Stimulated activated CD8-positive, alpha-beta memory T cell treated with anti-CD3 and anti-CD28 coated beads, Interleukin-7, amount 100 ng/mL, for 24 hours (primary cell): ENCODE results near the gene CFAP299.
"Not testable (repeated sequence)": the region's sequence is repeated elsewhere in the genome, so short reads cannot be mapped to it uniquely, and the experiment has no call there.

Experiments
- DNase-seq: peaks from one replicate; pipeline ENCODE4 v3.0.0-alpha.2; 2020; ENCODE audit warnings: low read depth

CFAP299 gene

GRCh38 chr4:80610845-80611677, 275.5 kb downstream of the CFAP299 start:
- no peak for DNase-seq

- no peak for DNase-seq
Measured at GRCh38 chr4:80611678-80611979, 276.1 kb downstream of the CFAP299 start.

GRCh38 chr4:80613470-80613869, 277.9 kb downstream of the CFAP299 start:
- DNase-seq, result no peak

GRCh38 chr4:80614319-80614718, 278.8 kb downstream of the CFAP299 start:
- DNase-seq, result no peak

DNA sequence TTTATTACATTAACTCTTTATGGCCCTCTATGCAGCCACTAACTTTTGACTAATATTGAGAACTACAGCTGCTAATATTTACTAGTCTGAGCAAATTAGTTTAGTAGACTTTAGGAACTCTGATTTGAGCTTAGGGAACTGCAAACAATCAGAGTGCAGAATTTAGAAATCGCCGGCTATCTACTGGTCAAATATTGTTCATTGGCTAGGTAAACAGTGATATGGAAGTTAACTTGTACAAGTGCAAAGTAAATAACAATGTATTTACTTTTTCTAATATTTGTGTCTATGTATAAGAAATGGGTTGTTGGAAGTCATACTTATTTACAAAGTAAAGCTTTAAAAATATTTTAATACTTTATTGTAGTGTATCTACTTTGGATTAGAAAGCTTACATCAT, 279.6 kb downstream of the CFAP299 start:
- DNase-seq, result no peak

- no peak for DNase-seq
Measured at GRCh38 chr4:80619070-80619674, 283.6 kb downstream of the CFAP299 start.

DNA sequence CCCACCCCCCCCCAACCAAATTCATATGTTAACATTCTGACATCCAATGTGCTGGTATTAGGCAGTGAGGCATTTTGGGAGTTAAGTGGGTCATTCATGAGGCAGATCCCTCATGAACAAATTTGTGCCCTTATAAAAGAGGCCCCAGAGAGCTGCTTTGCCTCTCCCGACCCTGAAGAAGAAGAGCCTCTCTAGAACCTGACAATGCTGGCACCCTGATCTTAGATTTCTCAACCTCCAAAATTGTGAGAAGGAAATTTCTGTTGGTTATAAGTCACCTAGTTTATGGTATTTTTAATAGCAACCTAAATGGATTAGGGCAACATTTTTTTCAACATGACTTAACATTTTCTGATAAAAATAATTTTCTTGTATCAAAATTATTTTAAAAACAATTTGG, 296.3 kb downstream of the CFAP299 start:
- no peak for DNase-seq

DNA sequence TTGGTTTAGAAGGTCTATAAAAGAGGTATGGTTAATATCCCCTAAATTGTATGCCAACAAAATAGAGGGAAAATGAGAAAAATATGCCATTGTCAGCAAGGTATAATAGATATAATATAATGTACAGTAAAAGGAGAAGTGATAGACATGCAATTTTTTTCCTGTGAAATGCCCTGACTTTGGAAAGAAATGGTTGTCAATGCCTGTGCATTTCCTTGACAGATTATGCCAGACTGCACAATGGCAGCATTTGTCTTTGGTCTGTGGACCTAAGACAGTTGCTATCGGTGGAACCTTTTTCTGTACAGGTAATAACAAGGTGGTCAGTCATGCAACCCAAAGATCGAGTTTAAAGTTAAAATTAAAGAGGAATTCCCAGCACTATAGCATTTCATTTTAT, 301.7 kb downstream of the CFAP299 start:
- DNase-seq, result no peak

GRCh38 chr4:80646061-80646460, 310.5 kb downstream of the CFAP299 start:
- DNase-seq, result no peak

GRCh38 chr4:80655662-80656061, 320.1 kb downstream of the CFAP299 start:
- no peak for DNase-seq

DNA sequence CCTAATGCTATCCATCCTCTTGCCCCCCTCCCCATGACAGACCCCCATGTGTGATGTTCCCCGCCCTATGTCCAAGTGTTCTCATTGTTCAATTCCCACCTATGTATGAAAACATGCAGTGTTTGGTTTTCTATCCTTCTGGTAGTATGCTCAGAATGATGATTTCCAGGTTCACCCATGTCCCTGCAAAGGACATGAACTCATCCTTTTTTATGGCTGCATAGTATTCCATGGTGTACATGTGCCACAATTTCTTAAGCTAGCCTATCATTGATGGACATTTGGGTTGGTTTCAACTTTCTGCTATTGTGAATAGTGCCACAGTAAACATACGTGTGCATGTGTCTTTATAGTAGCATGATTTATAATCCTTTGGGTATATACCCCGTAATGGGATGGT, 334.6 kb downstream of the CFAP299 start:
- DNase-seq, result not testable (repeated sequence)

DNA sequence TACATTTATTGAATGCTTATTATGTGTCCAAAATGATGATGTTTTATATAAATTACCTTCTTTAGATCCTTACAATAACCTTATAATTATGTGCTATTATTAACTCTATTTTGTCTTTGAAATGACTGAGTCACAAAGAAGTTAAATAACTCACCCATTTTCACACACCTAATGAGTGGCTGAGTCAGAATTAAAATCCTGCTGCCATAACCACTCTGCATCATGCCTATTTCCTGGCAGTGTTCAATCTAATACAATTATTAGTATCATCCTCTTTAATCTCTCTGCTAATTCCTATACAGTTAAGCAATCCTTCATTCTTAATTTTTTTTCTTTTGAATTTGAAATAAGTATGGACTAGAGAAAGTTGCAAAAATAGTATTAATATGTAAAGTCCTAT, 342.9 kb downstream of the CFAP299 start:
- no peak for DNase-seq

DNA sequence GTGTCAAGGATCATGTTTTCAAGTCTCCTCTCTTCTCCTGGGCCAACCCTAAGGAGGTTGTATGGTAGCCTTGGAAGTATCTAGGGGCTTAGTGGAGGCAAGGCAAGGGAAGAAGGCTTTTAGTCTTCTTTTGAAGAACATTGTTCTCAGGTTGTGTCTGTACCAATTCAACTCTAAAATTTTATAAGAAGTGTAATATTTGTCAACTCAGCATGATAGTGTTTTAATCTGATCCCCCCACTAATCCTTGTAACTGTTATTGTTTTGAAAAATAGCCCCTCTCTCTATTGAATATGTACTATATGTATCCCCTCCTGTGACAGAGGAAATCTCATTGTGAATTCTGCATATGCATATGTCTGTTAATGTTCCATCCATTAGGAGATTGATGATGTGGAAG, 345.4 kb downstream of the CFAP299 start:
- no peak for DNase-seq

- no peak for DNase-seq
Measured at GRCh38 chr4:80685214-80685613, 349.7 kb downstream of the CFAP299 start.

DNA sequence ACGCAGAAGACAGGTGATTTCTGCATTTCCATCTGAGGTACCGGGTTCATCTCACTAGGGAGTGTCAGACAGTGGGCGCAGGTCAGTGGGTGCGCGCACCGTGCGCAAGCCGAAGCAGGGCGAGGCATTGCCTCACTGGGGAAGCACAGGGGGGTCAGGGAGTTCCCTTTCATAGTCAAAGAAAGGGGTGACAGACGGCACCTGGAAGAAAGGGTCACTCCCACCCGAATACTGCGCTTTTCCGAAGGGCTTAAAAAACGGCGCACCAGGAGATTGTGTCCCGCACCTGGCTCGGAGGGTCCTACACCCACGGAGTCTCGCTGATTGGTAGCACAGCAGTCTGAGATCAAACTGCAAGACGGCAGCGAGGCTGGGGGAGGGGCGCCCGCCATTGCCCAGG, 352.2 kb downstream of the CFAP299 start:
- DNase-seq, result not testable (repeated sequence)

DNA sequence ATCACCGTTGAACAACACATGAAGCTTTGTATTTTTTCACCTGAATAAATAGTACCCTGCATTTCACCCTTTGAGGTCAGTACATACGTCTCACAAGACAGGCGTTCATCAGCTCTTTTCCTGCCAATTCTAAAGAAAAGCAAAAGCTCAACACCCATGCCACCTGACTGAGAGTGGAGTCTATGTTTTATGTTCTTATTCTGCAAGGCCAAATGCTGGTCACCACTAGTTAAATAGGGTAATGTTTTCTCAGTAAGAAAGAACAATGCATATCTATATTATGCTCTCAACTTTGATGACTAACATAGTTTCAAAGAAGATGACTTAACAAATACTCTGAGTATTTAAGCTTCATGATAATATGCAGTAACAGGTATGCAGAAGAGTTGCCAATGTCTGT, 358.6 kb downstream of the CFAP299 start:
- no peak for DNase-seq

DNA sequence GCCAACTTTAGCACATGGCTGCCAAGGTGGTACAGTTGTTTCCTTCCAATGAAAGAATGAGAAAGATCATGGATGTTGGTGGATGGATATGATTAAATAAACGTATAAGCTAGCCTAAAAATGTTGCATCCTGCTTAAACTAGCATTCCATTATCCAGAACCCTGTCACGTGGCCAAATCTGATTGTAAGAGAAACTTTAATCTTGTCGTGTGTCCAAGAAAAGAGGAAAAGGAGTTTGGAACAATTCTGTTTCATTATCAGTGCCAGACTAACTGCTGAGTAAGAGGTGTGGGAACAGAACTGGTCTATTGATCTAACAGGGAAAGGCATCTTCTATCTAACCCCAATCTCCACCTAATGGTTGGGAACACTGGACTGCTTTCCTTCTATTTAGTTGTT, 369.8 kb downstream of the CFAP299 start:
- no peak for DNase-seq

GRCh38 chr4:80709082-80709869, 373.7 kb downstream of the CFAP299 start:
- DNase-seq, result no peak

DNA sequence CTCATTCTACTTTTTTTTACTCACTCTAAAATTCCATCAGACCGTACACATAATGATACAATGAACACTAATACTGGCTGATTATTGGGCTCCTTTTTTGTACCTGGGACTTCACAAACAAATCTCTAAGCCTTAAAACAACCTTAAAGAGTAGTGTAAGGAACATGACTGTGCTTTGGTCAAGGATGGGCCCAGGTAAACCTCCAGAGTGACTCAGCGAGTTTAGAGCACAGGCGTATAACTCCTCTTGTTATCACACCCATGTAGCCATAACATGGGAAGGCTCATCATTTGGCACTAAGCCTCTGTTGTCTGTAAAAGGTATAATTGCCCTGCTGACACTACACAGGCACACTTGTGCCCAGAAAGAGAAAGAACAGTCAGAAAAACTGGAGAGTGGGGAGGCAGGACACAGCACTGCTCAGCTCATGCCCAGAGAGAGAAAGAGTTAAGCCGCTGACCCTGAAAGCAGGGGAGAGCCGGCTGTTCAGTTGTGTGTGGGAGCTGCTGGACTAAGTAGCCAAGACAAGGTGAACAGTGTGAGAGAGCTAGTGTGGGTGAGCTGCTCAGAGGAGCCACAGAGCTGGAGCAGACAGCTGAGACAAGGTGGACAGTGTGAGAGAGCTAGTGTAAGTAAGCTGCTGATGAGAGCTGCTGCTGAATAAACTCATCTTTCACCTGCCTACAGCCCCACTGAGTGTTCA, 375.4 kb downstream of the CFAP299 start:
- DNase-seq, result no peak

DNA sequence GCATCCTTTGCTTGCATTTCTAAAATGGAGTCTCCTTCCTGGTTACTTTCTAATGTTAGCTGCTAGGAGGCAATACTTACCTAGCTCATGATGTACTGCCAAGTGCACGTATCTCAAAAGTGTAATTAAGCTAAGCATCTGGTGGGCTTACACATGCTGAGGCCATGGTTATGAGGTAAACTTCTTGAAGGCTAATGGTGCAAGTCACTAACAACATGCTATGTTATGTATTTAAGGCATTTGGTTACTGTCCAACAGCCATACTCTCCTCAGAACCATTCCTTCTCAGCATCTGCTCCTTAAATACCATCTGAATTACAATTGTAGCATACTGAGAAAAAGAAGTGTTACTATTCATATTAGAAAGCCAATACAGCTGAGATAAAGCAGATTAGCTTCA, 376.4 kb downstream of the CFAP299 start:
- DNase-seq, result no peak

DNA sequence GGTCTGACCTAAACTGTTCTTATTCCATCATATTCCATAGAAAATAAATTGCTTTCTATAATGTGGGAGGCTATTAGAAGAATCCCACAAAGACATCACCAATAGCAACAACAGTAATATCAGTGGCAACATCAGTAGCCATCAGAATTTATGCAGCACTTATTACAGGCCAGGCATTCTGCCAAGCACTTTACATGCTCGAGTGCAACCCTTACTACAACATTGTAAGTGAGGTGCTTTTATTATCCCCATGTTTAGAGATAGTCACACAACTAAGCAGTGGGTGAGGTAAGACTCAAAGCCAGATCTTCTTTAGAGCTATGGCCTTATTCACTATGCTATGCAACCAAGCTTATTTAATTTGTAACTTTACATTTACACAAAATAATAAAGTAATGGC, 377.9 kb downstream of the CFAP299 start:
- DNase-seq, result no peak

DNA sequence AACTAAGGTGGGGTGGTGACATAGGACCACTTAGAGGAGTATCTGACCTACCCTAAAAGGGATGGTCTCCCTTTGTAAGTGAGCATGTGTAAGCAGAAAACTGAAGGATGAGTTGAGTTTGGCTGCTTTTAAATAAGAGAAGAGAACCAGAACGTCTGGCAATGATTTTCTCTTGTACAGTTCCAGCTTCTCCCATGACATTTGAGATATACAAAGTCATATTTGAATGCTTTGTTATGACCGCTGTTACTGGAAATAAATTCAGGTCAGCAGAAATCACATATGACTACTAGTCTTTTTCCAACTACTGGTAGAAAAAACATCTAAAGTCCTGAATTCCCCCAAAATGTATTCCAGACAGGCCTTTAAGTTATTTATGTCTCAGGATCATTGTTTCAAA, 381.7 kb downstream of the CFAP299 start:
- DNase-seq, result no peak

DNA sequence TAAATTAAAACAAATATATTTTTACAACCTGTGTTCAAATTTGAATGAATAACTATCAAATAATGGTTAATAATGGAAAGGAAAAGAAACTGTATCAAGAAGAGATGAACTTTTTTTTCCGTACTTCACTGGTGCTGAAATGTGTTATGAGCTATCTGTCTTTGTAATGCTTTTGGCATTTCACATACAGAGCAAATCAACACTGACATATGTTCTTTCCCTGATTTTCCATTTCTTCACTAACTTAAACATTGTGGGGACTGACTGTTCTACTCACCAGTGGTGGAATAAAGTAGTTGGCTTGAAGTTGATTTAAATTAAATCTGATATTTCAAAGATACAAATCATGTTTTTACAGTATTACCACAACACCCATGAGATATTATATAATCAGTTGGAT, 390.9 kb downstream of the CFAP299 start:
- DNase-seq, result no peak
